GM18507 (cell line): ENCODE results near the gene FAM53A.

Source experiments
- DNase-seq: peaks from one replicate; pipeline ENCODE4 v3.0.0; 2011; ENCODE audit warnings: low read depth; ENCODE audit not compliant: insufficient read length; ENCODE audit errors: extremely low spot score
- FAIRE-seq: peaks from 2 replicates; lab custom pipeline; 2011; peaks lifted over from hg19 to GRCh38; lab: Jason Lieb, UNC

FAM53A gene, protein sequence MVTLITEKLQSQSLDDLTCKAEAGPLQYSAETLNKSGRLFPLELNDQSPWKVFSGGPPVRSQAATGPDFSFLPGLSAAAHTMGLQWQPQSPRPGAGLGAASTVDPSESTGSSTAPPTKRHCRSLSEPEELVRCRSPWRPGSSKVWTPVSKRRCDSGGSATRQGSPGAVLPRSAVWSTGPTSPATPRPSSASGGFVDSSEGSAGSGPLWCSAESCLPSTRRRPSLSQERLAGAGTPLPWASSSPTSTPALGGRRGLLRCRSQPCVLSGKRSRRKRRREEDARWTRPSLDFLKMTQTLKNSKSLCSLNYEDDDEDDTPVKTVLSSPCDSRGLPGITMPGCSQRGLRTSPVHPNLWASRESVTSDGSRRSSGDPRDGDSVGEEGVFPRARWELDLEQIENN

DNA sequence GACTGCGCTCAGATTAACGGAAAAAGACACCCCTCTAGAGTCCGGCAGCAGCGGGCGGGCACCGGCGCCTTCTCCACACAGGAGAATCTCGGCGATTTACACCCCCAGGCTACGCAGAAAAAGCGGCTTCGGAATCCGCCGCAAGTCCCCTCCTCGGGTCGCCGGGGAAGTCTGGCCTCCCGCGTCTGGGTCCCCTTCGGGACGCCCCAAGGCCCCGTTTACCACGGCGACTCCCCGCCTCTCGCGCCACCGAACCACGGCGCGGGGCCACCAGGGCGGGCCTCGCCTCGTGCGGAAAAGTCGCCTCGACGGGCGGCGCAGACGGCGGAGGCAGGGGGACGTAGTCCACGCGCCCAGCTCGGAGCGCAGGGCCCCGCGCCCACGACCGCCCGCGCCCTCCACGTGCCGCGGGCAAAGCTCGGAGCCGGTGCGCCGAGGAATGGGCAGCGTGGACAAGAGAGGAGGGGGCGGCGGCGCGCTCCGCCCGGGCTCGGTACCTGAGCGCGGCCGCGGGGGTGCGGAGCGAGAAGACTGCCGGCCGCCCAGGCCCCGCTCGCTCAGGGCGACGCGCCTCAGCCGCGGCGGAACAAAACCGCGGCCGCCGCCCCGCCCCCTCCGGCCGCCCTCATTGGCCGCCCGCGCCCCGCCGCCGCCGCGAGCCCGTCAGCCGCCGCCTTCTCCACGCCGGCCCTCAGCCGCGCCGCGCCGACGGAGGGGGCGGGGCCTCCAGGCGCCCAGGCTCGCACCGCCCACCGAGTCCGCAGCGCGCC is at the start of gene FAM53A:
FAM53A (minus strand) TSS at position 578 of the 770 bp plus-strand sequence. CDS start 15,572 bp downstream, outside the sequence.
- FAIRE-seq, result peak; percentile 95
- no peak for DNase-seq

DNA sequence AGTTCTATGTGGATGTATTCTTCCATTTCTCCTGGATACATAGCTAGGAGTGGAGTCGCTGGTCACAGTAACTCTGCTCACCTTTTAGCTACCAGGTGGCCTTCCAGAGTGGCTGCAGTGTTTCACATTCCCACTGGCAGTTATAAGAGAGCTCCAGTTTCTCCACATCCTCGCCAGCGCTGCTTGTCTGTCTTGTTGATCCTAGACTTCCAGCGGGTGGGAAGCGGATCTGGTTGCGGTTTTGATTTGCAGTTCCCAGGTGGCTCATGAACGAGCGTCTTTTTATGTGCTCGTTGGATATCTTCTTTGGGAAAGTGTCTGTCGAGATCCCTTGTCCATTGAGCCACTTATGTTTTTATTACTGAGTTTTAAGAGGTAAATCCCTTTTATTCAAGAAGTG is 48.8 kb upstream of the FAM53A start:
- DNase-seq (no peak), FAIRE-seq (no peak)

DNA sequence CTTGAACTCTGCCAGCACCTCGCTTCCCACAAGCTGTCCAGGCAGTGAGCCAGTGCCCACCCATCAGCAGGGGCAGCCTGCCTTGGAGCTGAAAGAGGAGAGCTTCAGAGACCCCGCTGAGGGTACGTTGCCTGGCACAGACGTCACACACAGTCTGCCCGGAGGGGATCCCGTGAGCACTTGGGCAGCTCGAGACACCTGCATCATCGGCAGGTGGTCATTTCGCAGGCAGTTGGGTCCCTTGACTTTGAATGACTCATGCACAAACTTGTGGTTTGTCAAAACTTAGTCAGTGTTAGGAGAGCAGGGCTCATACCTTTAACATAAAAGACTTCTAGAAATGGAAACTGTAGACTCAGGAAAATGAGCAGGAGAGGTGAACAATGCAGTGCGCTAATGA is 47.1 kb upstream of the FAM53A start:
- no peak for FAIRE-seq
- no peak for DNase-seq

DNA sequence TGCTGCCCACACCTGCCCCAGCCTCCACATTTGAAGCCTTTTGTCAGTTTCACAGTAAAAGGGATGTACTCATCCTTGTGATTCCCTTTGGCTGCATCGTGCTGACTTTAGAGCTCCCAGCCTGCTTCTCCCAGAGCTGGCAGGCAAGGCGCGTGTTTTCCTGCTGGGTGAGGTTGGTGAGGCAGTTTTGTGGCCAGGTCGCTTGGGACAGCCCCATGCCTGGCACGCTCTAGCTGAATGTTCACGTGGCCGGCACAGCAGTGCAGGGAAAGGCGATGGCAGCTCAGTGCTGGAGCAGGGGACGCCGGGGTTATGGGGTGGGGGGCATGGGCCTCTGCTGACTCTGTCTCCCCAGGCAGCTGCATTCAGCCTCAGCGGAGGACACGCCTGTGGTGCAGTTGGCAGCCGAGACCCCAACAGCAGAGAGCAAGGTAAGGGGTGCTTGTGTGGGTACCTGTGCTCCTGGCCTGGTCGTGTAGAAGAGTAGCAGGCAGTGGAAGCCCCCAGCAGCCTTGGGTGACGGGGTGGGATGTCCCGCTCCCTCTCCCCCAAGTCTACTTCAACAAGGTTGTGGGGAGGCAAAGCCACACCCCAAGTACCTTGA is 46.5 kb upstream of the FAM53A start:
- DNase-seq (no peak), FAIRE-seq (no peak)

DNA sequence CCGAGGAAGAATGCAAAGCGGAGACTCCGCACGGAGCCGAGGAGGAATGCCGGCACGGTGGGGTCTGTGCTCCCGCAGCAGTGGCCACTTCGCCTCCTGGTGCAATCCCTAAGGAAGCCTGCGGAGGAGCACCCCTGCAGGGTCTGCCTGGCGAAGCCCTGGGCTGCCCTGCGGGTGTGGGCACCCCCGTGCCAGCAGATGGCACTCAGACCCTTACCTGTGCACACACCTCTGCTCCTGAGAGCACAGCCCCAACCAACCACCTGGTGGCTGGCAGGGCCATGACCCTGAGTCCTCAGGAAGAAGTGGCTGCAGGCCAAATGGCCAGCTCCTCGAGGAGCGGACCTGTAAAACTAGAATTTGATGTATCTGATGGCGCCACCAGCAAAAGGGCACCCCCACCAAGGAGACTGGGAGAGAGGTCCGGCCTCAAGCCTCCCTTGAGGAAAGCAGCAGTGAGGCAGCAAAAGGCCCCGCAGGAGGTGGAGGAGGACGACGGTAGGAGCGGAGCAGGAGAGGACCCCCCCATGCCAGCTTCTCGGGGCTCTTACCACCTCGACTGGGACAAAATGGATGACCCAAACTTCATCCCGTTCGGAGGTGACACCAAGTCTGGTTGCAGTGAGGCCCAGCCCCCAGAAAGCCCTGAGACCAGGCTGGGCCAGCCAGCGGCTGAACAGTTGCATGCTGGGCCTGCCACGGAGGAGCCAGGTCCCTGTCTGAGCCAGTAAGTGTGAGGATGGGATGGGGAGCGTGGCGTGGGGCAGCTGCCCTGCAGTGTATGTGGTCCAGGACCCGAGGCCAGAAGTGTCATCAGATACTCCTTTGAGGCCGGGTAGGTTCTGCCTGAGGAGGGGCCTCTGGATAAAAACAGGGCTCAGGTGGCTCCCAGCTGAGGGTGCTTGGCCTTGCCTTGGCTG is 44.2 kb upstream of the FAM53A start:
- DNase-seq (no peak), FAIRE-seq (no peak)

DNA sequence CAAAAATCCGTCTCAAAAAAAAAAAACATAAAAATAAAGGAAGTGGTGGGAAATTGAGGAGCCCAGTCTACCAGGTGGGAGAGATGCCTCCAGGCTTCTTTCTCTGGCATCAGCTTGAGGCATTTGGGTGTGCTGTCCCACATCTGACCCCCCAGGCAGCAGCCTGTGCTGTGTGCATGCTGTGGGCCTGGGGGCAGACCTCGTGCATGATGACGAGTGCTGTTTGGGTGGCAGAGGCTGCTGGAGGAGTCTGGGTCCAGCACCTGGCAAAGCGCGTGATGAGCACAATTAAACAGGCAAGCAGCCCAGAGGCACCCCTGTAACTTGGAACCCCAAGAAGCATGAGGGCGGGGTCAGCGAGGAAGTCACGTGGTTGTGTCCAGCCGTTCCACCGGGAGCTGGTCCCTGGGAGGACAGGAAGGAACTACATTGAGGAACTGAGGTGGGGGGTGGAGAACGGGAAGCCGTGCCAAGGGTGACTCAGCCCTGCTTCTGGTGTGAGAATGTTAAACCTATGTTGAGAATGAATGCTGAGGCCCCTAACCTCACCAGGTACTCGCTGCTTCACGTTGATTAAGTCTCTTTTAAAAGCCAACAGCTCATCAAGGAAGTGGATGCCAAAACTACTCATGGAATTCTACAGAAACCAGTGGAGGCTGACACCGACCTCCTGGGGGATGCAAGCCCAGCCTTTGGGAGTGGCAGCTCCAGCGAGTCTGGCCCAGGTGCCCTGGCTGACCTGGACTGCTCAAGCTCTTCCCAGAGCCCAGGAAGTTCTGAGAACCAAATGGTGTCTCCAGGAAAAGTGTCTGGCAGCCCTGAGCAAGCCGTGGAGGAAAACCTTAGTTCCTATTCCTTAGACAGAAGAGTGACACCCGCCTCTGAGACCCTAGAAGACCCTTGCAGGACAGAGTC is 43.3 kb upstream of the FAM53A start:
- FAIRE-seq, result no peak

DNA sequence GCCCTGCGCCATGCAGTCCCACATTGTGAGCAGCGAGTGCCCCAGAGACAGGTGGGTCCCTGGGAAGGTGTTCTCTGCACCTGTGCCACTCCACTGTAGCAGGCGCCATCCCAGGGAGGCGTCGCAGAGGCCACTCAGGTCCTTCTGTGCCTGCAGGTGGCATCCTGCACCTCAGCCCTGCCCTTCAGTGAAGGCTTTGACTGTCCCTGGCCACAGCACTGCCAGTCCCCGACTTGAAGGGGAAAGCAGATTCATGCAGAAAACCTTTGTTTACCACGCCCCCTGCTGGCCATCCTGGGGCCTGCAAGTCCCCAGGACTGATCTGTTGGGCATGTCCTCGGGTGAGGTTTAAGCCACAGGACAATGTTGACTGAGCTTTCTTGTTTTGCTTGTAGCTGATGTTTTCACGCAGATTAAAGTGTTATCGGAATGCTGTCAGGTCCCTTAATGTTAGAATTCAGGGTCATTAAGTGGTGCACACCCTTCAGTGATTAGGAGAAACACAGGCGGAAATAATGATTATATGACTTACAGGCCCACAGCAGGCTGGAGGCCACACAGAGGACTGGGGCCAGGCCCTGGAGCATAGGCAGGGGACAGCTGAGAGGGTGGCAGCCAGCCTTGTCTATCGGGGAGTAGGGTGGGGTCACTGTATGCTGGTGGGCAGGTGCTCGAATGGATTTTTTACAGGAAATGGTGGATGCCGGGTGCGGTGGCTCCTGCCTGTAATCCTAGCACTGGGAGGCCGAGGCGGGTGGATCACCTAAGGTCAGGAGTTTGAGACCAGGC is 42.2 kb upstream of the FAM53A start:
- DNase-seq, result no peak
- FAIRE-seq, result peak; percentile 94

More for the DNA sequence above, 43.3 kb upstream of the FAM53A start:
- DNase-seq, result no peak

DNA sequence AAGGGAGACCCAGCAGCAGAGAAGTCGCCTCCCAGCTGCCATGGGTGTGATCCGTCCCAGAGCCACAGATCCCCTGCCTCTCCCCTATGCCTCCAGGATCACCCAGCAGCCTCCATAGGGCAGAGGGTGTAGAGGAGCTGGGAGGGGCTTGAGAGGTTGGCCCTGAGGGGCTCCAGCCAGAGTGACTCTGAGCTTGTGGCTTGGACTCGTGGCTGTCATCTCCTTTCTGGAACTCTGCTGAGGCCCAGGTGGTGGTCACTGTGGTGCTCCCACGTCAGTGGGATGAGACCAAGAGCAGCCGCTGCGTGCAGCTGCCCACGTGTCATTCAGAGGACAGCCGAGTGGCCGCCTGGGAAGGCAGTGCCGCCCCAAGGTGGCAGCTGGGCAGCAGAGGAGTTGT is 41.4 kb upstream of the FAM53A start:
- no peak for DNase-seq
- FAIRE-seq, result no peak

DNA sequence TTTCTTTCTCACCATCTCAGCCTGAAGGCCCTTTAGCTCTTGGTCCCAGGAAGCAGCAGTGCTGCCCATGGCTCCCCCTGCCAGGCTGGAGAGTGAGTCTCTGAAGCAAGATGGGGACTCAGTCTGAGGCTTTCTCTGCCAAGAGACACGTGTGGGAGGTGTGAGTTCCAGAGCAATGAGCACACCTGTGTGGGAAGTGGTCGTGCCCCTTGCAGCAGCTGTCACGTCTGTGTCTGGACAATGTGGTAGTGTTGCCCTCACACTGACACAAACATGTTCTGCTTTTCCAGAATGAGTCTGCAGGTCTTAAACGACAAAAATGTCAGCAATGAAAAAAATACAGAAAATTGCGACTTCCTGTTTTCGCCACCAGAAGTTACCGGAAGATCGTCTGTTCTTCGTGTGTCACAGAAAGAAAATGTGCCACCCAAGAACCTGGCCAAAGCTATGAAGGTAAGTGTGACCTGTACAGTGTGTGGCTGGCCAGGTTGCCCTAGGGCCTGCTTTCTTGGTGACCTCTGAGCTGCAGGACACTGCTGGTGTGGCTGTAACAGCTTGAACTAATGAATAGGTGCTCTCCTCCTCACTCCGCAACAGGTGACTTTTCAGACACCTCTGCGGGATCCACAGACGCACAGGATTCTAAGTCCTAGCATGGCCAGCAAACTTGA is 39.2 kb upstream of the FAM53A start:
- FAIRE-seq (peak; percentile 86), DNase-seq (no peak)

DNA sequence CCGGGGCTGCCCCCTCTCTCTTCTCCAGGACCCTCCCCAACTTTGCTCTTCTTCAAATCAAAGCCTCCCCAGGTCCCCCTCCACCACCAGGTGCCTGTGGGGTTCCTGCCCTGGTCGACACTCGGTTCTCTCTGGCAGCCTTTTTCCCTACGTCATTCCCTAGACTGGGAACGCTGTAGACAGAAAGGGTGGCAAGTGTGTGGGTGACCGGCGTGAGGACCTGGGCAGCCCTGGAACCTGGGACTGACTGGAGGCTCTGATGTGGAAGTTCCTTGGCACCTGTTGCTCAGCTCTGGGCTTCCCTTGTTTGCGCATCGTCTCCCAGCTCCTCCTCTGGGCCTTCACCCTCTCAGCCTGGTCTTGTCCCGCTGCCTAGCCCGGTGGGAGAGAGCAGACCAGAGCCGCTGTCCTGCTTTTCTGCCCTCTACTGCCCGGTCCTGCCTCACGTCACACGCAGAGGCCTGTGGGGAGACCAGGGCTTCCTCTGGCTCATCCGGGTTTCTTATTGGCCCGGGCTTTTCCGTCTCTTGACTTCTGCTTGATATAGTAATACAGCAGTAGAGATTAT is 38.5 kb upstream of the FAM53A start:
- DNase-seq (no peak), FAIRE-seq (no peak)

DNA sequence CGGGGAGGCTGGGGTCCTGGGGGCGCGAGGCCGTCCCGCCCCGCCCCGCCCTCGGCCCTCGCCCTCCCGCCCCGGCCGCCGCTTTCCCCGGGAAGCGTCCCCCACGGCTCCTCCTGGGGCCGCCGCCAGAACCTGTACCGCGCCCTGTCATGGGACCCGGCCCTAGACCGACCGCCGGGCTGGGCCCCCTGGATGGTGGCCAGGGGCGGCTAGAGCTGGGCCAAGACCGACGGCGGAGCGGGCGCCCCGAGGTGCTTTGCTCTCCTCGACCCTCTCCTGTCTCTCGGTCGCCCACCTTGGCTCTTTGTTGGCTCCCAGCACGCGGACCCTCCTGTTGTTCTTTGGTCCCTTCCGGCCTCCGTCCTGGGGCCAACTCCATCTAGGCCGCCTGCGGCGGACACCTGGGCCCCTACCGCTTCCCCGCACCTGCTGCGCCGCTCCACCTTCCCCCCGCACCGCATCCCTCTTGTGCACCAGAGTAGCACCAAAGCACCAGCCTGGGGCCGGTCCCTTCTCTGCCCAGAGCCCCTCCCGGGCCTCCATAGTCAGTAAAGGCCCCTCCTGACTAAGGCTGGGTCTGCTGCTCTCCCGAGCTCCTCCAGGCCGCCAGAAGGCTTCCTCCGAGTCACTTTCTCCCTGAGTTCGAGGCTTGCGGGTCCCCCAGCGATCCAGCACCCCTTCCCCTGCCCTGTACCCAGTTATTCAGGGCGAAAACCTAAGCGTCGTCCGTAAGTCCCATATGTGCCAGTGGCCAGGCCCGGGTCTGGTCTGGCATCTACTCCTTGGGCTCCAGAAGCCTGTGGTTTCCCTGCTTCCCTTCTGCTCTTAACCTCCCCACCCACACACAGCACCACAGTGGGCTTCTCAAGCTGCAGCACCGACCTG is 37.8 kb upstream of the FAM53A start:
- DNase-seq, result no peak
- FAIRE-seq, result no peak

DNA sequence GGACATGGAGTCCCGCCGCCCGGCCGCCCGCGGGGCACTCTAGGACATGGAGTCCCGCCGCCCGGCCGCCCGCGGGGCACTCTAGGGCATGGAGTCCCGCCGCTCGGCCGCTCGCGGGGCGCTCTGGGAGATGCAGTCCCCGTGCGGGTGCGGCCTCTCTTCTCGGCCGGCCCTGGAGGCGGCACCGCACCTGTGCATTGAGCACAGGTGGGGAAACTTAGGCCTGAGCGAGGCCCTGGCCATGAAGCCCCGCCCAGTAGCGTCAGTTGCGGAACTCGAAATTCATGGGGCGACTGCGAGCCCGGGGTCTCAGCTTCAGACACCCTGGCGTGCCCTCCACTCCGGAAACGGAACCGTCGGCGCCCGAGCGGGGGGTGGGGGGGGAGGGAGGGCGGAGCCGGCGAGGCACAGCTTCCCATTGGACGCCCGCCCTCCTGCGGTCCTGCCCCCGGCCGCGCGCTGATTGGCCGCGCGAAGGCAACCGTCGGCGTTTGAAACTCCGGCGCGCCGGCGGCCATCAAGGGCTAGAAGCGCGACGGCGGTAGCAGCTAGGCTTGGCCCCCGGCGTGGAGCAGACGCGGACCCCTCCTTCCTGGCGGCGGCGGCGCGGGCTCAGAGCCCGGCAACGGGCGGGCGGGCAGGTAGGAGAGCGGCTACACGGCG is 37.0 kb upstream of the FAM53A start, which contains the start of the genes TACC3 and TMEM129:
TACC3 (plus strand) TSS at position 519 of the 663 bp plus-strand sequence. CDS start 1,901 bp downstream, outside the sequence.
TMEM129 (minus strand) TSS at position 321 of the 663 bp plus-strand sequence. CDS start 486 bp downstream, outside the sequence.
- FAIRE-seq (peak; percentile 96), DNase-seq (peak; percentile 94)

DNA sequence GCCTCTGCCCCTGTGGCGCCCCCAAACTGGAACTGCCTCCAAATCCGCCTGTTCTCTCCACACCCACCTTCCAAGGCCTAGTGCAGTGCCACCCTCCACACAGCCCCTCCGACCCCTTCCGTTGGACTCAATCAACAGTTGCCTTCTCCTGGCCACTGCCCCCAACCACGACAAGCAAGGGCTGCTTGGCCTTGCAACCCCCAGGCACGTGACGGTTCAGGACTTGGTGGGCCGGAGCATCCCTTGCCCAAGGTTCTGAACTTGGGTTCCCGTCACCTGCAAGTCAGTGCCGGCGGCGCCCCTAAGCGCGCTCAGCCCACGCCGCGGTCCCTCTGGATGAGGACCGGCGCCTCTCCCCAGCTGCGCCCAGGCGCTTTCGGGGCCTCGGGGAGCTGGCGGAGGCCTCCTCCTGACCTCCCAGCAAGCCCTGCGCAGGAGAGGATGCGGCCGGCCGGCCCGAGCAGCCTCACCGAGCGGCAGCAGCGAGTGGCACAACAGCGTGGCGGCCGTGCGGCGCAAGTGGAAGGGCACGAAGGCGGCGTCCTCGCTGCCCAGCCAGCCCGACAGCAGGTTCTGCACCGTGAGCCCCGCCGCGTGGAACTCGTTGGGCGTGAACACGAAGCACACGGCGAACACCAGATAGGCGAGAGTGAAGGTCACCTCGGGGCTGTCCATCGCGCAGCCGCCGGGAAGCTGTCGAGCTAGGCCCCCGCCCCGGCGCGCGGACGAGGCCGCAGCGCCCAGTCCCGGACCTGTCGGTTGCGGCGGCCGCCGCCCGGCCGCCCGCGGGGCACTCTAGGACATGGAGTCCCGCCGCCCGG is 36.3 kb upstream of the FAM53A start:
- FAIRE-seq (no peak), DNase-seq (no peak)

DNA sequence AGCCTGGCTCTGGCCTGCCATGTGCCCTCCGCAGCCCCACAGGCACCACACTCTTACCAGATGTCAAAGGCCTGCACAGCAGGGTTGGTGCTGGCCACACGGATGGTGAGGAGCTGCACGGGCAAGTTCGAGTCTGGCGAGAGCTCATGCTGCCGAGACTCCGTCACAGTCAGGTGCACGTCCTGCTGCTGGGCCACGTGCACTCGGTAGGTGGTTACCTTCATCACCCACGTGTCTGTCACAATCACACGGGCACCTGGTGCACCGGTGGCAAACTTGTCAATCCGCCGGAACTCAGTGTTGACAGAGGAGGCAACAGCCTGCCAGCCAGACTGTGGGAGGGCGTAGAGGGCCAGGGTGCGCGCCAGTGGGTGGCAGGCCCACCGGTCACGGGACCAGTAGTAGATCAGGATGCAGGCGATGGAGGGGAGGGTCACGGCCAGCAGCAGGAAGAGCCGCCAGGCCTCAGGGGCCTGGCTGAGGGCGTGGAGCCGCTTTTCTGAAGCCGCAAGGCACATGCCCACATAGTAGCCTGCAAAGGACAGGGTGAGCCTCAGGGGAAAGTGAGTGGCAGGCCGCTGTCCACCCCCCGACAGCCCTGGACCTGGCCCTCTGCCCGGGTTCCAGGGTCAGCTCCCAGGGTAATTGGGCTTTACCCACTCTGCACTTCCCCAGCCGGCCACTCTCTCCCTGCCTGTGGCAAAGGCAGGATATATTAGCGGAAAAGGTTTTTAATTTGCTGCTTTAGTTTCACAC is 34.2 kb upstream of the FAM53A start:
- no peak for FAIRE-seq
- DNase-seq, result no peak
